HG02981 (cell line): ENCODE measurements around the gene CEP164.

ENCODE experiments used
- ATAC-seq: cut with Tn5 transposase; IDR thresholded peaks from one replicate; pipeline ENCODE4 v1.9.1; 2021; ENCODE audit warnings: mild to moderate bottlenecking, moderate library complexity; ENCODE audit not compliant: unreplicated experiment

Gene CEP164

GRCh38 chr11:117417856-117418255, 90.2 kb downstream of the CEP164 start:
- ATAC-seq: no peak

DNA sequence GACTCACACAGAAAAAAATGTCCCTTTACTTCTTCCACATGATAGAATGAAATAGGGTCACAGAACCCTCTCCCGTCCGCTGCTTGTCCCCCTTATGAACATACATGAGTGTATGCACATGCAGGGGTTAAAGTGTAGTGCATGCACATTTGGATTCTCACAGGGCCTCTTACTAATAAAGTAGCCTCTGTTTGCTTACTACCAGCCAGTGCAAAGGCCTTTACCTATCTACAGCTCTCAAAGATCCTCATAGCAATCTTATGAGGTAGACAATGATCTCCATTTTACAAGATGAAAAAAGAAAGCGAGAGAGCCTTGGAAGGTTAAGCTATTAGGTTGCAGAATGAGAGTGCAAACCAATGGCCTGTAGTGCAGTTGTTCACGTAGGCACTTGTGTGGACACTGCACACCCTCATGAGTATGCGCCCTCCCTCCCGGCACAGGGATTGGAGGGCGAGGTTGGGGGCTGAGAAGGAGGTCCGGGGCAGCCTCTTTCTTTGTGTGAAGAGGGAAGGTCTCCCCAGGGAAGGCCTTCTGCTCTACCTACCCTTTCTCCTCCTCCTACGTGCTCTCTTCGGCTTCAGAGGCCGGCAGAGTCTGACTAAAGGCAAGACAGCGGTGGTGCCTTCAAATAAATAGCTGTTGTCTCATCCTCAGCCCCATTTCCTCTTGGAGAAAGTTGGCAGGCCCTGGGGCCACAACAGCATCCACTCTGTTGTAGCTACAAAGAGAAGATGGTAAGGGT, 91.3 kb downstream of the CEP164 start:
- ATAC-seq: no peak

- no peak for ATAC-seq
These were observed 92.0 kb downstream of the CEP164 start for GRCh38 chr11:117419482-117420142.

DNA sequence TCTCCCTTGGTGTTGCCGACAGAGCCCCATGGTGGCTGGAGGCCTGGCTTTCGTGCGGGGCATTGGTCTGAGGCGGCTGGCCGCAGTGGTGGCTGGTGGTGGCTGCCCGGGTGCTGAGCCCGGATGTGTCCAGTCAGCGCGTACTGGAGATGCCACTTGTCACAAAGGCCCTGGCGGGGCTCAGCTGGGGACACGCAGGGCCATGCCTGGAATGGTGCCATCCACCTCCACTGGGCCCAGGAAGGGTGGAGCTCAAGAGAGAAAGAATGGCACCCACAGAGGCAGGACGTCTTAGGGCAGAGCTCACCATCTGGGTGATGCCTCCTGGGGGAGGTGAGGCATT, 92.5 kb downstream of the CEP164 start:
- ATAC-seq: no peak

DNA sequence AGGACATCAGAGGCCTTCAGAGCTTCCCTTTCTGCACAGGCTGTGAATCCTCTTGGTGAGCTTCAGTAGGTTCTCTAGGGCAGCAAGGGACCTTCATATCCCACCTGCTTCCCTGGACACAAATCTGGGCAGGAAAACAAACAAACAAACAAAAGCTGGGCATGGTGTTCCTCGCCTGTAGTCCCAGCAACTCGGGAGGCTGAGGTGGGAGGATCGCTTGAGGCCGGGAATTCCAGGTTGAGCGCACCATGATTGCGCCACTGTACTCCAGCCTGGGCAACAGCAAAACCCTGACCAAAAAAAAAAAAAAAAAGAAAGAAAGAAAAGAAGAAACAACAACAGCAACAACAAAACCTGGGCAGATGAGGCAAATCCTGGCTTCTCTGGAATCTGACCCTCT, 92.9 kb downstream of the CEP164 start:
- no peak for ATAC-seq

DNA sequence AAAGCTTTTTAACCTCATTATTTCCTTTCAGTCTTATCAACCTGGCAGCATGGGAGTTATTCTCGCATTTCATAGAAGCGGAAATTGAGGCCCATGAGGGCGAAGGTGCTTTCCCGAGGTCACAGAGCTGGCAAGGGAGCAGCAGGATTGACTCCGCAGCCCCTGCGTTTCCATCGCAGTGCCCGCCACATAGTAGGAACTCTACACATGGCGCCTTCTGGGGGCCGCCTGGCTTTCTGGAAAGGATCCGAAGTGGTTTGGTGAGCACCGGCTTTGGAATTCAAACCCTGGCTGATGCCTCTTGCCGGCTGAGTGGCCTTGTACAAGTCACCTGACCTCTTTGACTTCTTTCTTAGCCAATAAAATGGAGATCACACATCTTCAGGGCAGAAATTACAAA, 93.4 kb downstream of the CEP164 start:
- no peak for ATAC-seq

DNA sequence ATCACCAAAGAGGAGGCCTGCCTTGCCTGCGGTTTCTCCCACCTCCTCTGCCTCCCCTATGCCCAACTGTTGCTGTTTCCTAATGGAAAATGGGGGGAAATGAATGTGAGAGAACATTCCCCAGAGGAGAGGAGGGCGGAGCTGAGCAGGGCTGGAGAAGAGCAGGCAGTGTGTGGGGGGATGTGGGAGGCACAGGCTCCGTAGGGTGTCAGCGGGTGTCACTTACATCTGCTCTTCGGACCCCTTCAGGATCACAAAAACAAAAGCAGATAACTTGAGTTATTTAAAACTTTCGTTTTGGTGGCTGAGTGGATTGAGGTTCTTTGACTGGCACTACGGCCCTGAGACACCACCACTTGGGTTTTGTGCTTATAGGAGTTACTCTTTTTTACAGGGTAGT, 93.8 kb downstream of the CEP164 start:
- ATAC-seq: no peak

DNA sequence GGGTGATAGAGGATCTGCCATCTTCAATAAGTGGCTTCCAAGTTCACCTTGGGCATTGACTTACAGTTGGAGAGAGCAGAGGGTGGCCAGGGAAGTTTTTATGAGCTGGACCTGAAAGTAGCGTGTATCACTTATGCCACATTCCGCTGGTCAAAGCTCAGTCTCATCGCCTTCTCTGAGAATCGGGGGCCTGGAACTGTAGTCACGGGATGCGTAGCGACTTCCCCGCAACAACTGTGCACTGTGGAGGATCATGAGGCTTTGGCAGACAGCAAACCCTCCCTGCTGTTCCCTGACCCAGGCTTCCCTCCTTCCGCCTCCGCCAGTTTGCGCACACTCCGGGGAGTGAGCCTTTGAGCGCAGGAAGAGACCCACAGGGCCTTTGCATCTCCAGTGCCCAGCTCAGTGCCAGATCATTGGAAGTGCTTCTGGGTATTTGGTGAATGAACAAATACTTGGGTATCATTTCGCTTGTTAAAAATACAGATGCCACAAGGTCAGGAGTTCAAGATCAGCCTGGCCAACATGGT, 95.5 kb downstream of the CEP164 start:
- ATAC-seq: no peak

DNA sequence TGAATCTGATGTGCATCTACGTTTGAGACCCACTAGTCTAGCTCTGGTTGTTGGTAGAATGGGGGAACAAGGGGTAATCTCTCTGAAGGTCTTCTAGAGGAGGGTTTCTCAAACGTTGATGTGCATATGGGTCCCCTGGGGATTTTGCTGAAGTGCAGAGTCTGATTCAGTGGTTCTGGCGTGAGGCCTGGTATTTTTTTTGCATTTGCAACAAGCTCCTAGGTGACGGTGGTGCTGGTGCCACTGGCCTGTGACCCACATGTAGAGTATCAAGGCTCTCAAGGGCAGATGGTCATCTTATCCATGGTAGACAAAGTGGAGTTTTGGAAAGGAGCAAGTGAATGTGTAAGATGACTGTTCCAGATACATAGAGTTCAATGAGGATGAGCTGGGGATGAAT, 97.1 kb downstream of the CEP164 start:
- no peak for ATAC-seq

GRCh38 chr11:117425679-117426296, 98.1 kb downstream of the CEP164 start:
- no peak for ATAC-seq

DNA sequence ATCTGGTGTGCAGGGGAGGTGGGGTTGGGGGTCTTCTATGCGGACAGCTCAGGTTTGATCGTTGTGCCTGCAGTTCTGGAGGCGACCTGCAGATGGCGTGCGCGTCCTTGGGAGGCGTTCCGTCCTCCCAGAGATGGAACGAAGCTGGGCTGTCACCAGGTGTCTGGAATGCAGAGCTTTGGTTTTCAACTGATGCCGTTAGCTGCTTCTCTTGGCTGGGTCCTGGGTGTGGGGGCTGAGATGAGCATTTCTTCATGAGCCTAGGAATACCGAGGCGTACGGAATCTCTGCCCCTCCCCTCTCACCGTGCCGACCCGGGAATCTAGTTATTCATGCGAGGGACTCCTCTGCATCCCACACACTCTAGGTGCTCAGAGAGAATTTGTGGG, 98.6 kb downstream of the CEP164 start:
- no peak for ATAC-seq

DNA sequence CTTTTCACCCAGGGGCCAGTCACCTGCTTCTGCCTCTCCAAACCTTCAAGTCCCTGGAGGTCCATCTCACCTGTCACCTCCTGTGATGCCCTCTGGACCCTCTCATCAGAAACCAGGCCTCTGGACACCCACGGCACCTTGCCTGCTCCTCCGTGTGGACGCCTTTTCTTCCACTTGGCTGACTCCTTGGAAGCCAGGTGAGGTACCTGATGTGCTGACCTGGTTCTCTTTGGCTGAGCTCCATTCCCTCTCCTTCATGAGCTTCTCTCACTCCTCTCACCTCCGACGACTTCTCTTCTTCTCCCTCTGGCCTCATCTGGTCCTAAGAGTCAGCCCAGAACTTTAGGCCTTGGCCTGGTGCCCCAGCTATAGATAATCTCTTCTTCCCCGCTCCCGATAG, 99.3 kb downstream of the CEP164 start:
- no peak for ATAC-seq

DNA sequence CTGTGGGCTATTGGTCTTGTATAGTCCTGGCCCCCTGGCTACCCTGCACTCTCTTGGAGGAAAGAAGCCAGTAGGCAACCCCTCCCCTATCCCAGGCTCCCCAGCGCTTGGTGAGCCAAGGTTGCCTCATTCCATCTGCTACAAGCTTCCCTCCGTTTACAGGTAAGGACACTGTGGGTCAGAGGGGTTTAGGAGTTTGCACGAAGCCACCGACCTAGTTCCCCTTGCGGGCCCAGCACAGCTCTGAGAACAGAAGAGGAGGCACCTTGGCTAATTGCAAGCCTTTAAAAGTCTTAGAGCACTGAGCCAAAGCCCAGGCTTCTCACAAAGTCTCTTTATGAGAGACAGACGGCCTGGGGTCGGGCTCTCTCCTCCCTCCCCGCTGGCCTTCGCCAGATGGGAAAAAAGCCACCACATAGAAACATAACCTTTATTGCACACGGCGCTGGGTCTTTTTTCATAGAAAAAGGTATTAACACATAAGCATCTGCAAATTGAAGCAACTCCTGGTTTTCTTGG, 99.8 kb downstream of the CEP164 start:
- no peak for ATAC-seq

DNA sequence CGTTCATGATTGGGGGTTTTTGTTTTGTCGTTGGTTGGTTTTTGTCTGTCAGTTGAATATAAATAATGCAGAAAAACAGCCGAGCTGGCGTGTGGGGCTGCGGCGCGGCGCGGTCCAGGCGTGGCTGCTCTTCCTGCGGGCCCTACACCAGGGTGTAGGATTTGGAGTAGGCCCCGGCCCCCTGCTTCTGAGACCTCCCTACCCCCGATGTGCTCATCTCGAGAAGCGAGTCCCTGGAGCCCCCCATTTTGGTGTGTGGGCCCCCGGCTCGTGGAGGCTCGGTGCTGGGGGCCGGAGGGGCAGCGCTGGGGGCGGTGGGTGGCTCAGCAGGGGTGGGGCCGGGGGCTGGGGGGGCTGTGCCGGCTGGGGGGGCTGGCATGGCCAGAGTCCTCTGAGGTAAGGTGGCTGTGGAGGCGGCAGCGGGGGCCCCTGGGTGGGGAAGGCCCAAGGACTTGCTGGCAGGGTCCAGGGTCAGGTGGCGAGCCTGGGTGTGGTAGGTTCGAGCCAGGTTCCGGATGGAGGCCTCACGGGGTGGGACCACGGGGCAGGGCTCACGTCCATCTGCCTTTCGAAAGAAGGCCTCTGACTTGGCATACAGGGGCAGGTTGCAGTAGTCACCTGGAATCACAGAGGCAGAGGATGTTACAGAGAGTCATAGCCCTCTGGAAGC, 100.7 kb downstream of the CEP164 start:
- ATAC-seq: no peak

GRCh38 chr11:117428856-117429229, 101.2 kb downstream of the CEP164 start:
- no peak for ATAC-seq

- no peak for ATAC-seq
These were observed 102.8 kb downstream of the CEP164 start for GRCh38 chr11:117430293-117430955.

DNA sequence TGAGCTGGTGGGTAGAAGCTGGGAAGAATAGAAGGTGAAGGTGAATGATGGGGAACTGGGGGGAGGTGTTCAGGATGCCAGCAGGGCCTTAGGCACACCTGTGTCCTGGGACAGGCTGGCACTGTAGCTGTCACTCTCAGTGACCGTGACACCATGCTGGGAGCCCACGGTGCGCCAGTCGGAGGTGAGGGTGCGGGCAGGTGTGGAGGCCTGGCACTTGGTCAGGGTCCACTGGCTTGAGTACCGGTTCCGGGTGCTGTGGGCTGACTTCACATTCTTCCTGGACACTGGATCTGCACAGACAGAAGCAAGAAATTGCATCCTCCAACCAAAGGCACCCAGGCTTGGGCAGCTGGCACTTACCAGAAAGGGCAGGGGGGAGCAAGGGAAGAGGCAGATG, 103.8 kb downstream of the CEP164 start:
- ATAC-seq: no peak

DNA sequence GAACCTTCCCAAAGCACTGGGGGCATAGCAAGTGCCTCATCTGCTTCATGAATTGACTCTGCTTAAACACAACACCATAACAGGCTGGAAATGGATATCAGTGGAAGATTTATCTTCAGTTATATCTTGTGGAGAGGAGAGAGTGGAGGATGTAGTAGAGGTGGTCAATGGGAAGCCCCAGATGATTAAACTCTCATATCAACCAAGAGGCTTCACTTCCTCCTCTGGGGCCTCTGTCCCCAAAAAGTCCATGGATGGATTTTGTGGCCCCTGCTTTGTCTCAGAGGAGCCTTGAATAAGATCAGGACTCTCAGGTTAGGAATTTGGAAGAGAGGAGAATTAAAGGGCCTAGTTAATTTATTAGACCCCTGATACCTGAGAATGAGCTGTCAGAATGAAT, 106.1 kb downstream of the CEP164 start:
- no peak for ATAC-seq

- no peak for ATAC-seq
These were observed 106.8 kb downstream of the CEP164 start for GRCh38 chr11:117434481-117434880.

GRCh38 chr11:117435326-117435725, 107.7 kb downstream of the CEP164 start:
- no peak for ATAC-seq
